Gastrocnemius medialis (tissue), 4 donors: ENCODE results near the gene WDR35. TPM values are rescaled to one million over a fixed set of nuclear protein-coding genes. Genes with fewer than 3 reads are reported as not detected.

ENCODE experiments used
- ATAC-seq, 2 donors: fragments of 150-250 bp; one replicate each; pipeline ENCODE4 v1.9.1; 2016
- DNase-seq, 2 donors: peaks; one replicate each; pipeline ENCODE4 v3.0.0-alpha.2; 2019
- H3K27ac ChIP-seq, 4 donors: fragments of 200-600 bp; sonication (generic); 1 replicate in 1 of 4; 2 replicates in 3 of 4; pipeline ENCODE4 v1.5.1; 2016 to 2018; ENCODE audit warnings: mild to moderate bottlenecking in 2 of 4, moderate library complexity in 1 of 4
- H3K27me3 ChIP-seq, 3 donors: fragments of 200-600 bp; sonication (generic) in 2 of 3; 1 replicate in 1 of 3; 2 replicates in 2 of 3; pipeline versions ENCODE4 v1.5.1 to v1.6.0; 2016 to 2019; ENCODE audit warnings: mild to moderate bottlenecking in 1 of 3, moderate library complexity in 1 of 3
- H3K36me3 ChIP-seq, 2 donors: fragments of 200-600 bp; sonication (generic) in 1 of 2; one replicate each; pipeline ENCODE4 v1.5.1; 2017 to 2018
- H3K4me1 ChIP-seq, 2 donors: fragments of 200-600 bp; sonication (generic) in 1 of 2; one replicate each; pipeline ENCODE4 v1.5.1; 2016 to 2017; ENCODE audit warnings: mild to moderate bottlenecking in 2 of 2
- H3K4me3 ChIP-seq, 4 donors: fragments of 200-600 bp; sonication (generic) in 3 of 4; 1 replicate in 1 of 4; 2 replicates in 3 of 4; pipeline ENCODE4 v1.5.1; 2016 to 2019; ENCODE audit warnings: mild to moderate bottlenecking in 2 of 4
- H3K9me3 ChIP-seq, 3 donors: fragments of 200-600 bp; sonication (generic) in 2 of 3; 1 replicate in 1 of 3; 2 replicates in 2 of 3; pipeline ENCODE4 v1.5.1; 2016 to 2019
- POLR2A ChIP-seq, 2 donors: fragments of 450-650 bp; IDR thresholded peaks; one replicate each; pipeline ENCODE4 v1.6.1; 2017; ENCODE audit warnings: antibody characterized with exemption in 2 of 2, mild to moderate bottlenecking in 2 of 2, moderate library complexity in 2 of 2
- in situ Hi-C, 4 donors: fragments of 200-750 bp; cut with MboI; loops; one replicate each; pipeline versions ENCODE4 v1.15.0 to v1.8.0; 2017; ENCODE audit warnings: low sequenced_read_pairs in 4 of 4
- intact Hi-C: fragments of 100-400 bp; cut with DNase I; formaldehyde crosslinking; loops from one replicate; pipeline ENCODE4 v1.15.1; 2023; ENCODE audit warnings: low total_unique reads
- total RNA-seq, 4 donors: library from RNA; depleted of rRNA; stranded (reverse); fragments of >200 nt; gene quantifications; one replicate each; pipeline versions ENCODE4 v1.1.0 to v1.2.3, GENCODE V29; 2016
- TF ChIP-seq, protein P1 (sequence below), 5 experiments: fragments of 450-650 bp in 3 of 5; fragments of 200-600 bp in 2 of 5; sonication (generic) in 2 of 5; IDR thresholded peaks in 4 of 5; conservative IDR thresholded peaks in 1 of 5; 1 replicate in 4 of 5; 2 replicates in 1 of 5; pipeline ENCODE4 v1.5.1; 2016 to 2019; ENCODE audit warnings: antibody characterized with exemption in 5 of 5, mild to moderate bottlenecking in 3 of 5, moderate library complexity in 3 of 5

The WDR35 gene
- total RNA-seq, 4 donors from 2014 or later: 3.3 to 4.5 (median 3.7) TPM

DNA sequence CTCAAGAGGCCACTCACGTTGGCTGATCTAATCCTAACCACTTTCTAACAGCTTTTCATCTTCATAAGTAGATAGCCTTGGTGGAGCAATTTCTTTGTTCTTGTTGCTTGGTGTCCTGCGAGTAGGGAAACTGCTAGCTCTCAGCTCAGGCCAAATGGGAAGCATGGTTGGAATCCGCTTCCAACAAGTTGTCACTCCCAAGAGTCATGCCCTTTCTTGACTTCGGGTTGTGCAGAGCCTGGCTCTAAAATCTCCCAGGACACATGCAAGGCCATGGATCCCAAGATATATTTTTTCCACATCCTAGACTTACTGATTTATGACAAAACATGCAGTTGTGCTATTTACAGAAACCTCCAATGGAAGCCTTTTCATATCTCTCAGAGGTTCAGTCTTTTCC, 29.8 kb upstream of the WDR35 start:
- H3K4me1 ChIP-seq: no peaks in the 10 kb centered on the region
- ATAC-seq (peak in 1 of 2 donors; percentile 33), DNase-seq (no peak)
- in situ Hi-C loops (loop anchor here (5.0 kb wide), 1 partner anchor 73 kb away; no protein-coding TSS in a partner anchor), intact Hi-C loops (no loop called here)
- H3K27ac ChIP-seq: no peak overlapping the region
- H3K36me3 ChIP-seq: no peaks in the 10 kb centered on the region
- no peaks in the 10 kb centered on the region for H3K9me3 ChIP-seq
- no peak overlapping the region for H3K4me3 ChIP-seq
- no peaks in the 10 kb centered on the region for H3K27me3 ChIP-seq
- TF ChIP-seq, protein P1, sequence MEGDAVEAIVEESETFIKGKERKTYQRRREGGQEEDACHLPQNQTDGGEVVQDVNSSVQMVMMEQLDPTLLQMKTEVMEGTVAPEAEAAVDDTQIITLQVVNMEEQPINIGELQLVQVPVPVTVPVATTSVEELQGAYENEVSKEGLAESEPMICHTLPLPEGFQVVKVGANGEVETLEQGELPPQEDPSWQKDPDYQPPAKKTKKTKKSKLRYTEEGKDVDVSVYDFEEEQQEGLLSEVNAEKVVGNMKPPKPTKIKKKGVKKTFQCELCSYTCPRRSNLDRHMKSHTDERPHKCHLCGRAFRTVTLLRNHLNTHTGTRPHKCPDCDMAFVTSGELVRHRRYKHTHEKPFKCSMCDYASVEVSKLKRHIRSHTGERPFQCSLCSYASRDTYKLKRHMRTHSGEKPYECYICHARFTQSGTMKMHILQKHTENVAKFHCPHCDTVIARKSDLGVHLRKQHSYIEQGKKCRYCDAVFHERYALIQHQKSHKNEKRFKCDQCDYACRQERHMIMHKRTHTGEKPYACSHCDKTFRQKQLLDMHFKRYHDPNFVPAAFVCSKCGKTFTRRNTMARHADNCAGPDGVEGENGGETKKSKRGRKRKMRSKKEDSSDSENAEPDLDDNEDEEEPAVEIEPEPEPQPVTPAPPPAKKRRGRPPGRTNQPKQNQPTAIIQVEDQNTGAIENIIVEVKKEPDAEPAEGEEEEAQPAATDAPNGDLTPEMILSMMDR (IDR thresholded peaks at IDR 0.05 in 4 of 5, conservative IDR thresholded peaks at IDR 0.05 in 1 of 5): no peak
- no peak for TF ChIP-seq POLR2A (IDR thresholded peaks at IDR 0.05)

DNA sequence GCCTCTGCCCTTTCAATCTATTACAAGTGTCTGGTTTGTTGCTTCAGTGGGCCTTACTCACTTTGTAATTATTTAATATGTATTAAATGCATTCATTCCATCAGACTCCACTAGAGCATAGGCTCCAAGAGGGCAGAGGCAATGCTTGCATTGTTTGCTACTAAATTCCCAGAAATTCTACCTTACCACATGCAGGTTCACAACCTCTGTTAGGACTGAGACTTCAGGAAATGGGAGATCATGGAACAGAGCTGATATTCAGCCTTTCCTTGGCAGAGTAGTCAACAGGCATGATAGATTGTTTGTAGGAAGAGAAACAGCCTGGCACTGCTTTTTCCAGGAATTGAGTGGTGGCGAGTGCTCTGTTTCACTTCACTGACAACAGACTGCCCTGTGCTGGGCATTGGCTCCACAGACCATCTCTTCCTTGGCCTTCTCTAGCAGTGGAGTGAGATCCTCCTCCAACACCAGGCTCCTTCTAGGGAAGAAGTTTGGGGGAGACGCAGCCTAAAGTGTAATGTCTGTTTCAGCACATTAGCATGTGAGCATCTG, 28.8 kb upstream of the WDR35 start:
- in situ Hi-C loops: loop anchor here in 3 of 4 donors (5.0 kb wide), 1 partner anchor 74 kb away; no protein-coding TSS in a partner anchor
- no peak for DNase-seq
- no peak for ATAC-seq
- Histone ChIP-seq H3K27ac (no peak overlapping the region), H3K27me3 (no peaks in the 10 kb centered on the region), H3K4me1 (no peaks in the 10 kb centered on the region), H3K36me3 (no peaks in the 10 kb centered on the region), H3K9me3 (no peaks in the 10 kb centered on the region), H3K4me3 (no peak overlapping the region)
- TF ChIP-seq POLR2A (IDR thresholded peaks at IDR 0.05): no peak
- TF ChIP-seq, protein P1 (IDR thresholded peaks at IDR 0.05 in 4 of 5, conservative IDR thresholded peaks at IDR 0.05 in 1 of 5): no peak
- intact Hi-C loops: no loop called here

DNA sequence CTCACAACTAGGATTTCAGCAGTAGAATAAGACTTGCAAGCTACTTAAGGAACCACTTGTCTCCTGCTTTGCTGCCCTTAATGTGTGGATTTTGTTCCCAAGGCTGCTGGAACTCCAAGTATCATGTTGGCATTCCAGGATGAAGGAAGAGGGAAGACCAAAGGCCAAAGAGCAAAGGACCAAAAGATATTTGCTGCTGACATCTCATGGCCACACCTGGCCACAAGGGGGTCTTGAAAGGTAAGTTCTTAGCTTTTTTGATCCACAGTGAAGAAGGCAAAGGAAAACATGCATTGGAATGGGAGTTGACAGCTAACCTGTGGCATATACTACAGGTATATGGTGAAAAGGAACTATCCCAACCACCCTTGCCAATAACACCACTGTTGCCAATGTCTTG, 26.4 kb upstream of the WDR35 start:
- H3K4me1 ChIP-seq: peaks cover 0 to 10% of the 10 kb centered on the region in 2 donors
- TF ChIP-seq, protein P1 (IDR thresholded peaks at IDR 0.05 in 4 of 5, conservative IDR thresholded peaks at IDR 0.05 in 1 of 5): no peak
- TF ChIP-seq POLR2A (IDR thresholded peaks at IDR 0.05): no peak
- H3K9me3 ChIP-seq: no peaks in the 10 kb centered on the region
- no peak for DNase-seq
- H3K36me3 ChIP-seq: no peaks in the 10 kb centered on the region
- intact Hi-C loops (no loop called here), in situ Hi-C loops (loop anchor here in 3 of 4 donors (5.0 kb wide), 1 partner anchor 76 kb away; no protein-coding TSS in a partner anchor)
- H3K27ac ChIP-seq: no peak overlapping the region
- H3K27me3 ChIP-seq: peaks cover 5 to 7% (median 7%) of the 10 kb centered on the region in 3 donors
- ATAC-seq: no peak
- H3K4me3 ChIP-seq: no peak overlapping the region

DNA sequence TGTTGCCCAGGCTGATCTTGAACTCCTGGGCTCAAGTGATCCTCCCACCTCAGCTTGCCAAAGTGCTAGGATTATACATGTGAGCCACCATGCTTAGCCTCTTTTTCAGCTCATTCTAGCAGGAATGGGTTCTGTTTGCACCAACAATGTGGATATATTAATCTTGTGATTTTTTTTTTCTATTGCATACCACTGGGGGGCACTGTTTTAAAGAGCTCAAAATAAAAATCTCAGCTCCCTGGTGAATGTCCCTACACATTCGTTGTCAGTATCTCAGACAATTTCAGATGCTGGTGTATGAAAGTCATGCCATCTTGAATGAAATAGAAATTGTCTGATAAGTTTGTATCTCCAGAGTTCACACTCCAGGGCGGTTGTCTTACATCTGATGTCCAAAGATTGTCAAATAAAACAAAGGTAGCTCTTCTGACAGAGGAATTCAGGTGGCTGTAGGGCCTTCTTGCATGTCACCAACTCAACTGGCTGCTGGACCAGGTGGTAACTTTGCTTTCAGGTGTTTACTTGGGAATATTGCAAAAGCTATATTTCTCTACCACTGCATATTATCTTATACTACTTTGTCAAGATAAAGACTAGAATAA, 25.7 kb upstream of the WDR35 start:
- in situ Hi-C loops: loop anchor here in 3 of 4 donors (5.0 kb wide), 1 partner anchor 77 kb away; no protein-coding TSS in a partner anchor
- H3K27me3 ChIP-seq: peaks cover 5 to 15% (median 14%) of the 10 kb centered on the region in 3 donors
- H3K27ac ChIP-seq: no peak overlapping the region
- intact Hi-C loops: loop anchor here (1.0 kb wide), 1 partner anchor 83 kb away; no protein-coding TSS in a partner anchor
- peaks cover 0 to 10% of the 10 kb centered on the region in 2 donors for H3K4me1 ChIP-seq
- ATAC-seq (peak; percentile 25 to 45), DNase-seq (no peak)
- H3K36me3 ChIP-seq: no peaks in the 10 kb centered on the region
- H3K9me3 ChIP-seq: no peaks in the 10 kb centered on the region
- H3K4me3 ChIP-seq: no peak overlapping the region
- no peak for TF ChIP-seq POLR2A (IDR thresholded peaks at IDR 0.05)
- TF ChIP-seq, protein P1 (IDR thresholded peaks at IDR 0.05 in 4 of 5, conservative IDR thresholded peaks at IDR 0.05 in 1 of 5): peak; percentile 35 to 66 (median 57)
